Choroid plexus epithelial cell (primary cell): ENCODE data around the gene PGRMC1.
"Not testable (repeated sequence)": the region's sequence is repeated elsewhere in the genome, so short reads cannot be mapped to it uniquely, and the experiment has no call there.

ENCODE experiments used
- DNase-seq: peaks from one replicate; pipeline ENCODE4 v3.0.0-alpha.2; 2010; ENCODE audit warnings: low read depth
- H3K4me3 ChIP-seq: 2 replicates; pipeline ENCODE4 v1.5.1; 2011; ENCODE audit warnings: low read depth, mild to moderate bottlenecking, control low read depth, low read length, moderate library complexity
- TF ChIP-seq, protein P1 (sequence below): conservative IDR thresholded peaks from 2 replicates; pipeline ENCODE4 v1.5.1; 2011; ENCODE audit warnings: low read depth, mild to moderate bottlenecking, control low read depth, inconsistent platforms, low read length, moderate library complexity

The PGRMC1 gene

DNA sequence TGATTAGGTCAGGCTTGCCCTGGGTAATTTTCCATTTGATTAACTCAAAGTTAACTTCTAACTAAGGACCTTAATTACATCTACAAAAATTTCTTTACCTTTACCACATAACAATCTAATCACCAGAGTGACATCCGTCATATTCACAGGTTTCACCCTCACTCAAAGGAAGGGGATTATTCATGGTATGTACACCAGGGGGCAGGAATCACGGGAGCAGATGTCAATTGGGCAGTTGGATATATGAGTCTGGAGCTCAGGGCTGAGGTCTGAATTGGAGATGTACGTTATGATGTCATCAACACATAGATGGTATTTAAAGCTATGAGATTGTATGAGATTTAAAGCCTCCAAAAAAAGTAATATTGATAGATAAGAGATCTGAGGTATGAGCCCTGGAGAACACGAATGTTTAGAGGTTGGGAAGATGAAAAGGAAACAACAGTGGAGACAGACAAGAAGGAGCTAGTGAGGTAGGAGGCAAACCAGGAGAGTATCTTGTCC lies 52.9 kb downstream of the PGRMC1 start:
- TF ChIP-seq, protein P1, sequence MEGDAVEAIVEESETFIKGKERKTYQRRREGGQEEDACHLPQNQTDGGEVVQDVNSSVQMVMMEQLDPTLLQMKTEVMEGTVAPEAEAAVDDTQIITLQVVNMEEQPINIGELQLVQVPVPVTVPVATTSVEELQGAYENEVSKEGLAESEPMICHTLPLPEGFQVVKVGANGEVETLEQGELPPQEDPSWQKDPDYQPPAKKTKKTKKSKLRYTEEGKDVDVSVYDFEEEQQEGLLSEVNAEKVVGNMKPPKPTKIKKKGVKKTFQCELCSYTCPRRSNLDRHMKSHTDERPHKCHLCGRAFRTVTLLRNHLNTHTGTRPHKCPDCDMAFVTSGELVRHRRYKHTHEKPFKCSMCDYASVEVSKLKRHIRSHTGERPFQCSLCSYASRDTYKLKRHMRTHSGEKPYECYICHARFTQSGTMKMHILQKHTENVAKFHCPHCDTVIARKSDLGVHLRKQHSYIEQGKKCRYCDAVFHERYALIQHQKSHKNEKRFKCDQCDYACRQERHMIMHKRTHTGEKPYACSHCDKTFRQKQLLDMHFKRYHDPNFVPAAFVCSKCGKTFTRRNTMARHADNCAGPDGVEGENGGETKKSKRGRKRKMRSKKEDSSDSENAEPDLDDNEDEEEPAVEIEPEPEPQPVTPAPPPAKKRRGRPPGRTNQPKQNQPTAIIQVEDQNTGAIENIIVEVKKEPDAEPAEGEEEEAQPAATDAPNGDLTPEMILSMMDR = no peak
- no peak overlapping the region for H3K4me3 ChIP-seq
- DNase-seq = no peak

DNA sequence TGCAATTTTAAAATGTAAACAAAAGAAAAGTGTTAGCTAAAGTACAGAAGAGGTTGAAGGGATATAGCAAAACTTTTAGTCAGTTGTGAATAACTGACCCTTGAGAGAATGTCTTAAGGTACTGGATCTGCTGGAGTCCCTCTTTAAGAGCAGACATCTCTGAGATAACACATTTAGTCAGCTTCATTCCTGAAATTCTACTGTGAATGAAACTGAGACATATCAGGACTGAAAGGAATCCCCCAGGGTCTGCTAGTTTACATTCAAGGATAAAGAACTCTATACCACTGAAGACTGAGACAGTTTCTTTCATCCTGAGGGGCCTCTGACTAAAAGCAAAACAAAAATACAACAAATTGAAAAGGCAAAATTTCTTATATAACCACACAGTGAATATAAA lies 54.4 kb downstream of the PGRMC1 start:
- TF ChIP-seq, protein P1 = no peak
- H3K4me3 ChIP-seq = no peak overlapping the region
- DNase-seq = peak; percentile 21

DNA sequence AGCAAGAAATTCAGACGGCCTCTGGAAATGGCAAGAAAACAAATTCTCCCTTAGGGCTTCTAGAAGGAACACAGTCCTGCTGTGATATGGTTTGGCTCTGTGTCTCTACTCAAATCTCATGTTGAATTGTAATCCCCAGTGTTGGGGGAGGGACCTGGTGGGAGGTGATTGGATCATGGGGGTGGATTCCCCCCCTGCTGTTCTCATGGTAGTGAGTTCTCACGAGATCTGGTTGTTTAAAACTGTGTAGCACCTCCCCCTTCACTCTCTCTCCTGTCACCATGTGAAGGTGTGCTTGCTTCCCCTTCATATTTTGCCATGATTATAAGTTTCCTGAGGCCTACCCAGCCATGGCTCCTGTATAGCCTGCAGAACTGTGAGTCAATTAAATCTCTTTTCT lies 55.2 kb downstream of the PGRMC1 start:
- peak; percentile 13 for DNase-seq
- not testable (repeated sequence) for H3K4me3 ChIP-seq

DNA sequence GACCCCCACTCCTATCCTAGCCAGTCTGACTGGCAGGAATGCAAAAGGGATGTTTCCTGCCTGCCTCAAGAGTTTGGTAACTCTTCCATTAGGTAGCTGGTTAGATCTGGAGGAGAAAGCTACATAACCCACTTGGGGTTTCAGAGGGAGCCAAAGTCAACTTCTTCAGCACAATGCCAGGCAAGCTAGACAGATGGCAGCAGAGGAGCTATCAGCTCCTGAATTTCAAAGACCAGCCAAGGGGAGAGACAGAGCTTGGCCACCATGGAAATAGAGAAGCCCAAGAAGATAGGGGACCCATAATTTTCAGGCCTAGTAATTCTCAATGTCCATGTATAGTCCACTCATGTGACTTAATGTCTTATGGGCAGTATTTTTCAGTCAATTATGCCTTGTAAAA lies 56.4 kb downstream of the PGRMC1 start:
- DNase-seq = peak; percentile 1
- TF ChIP-seq, protein P1 = peak; percentile 18
- no peak overlapping the region for H3K4me3 ChIP-seq
